Measurements from ENCODE around the gene SOST.

- TF ChIP-seq CTCF (IDR thresholded peaks at IDR 0.05; ENCODE audit: low read depth, low read length) = no peak
- no peak for TF ChIP-seq MYC (IDR thresholded peaks at IDR 0.05; ENCODE audit: low read depth, low read length)
Measured at GRCh38 chr17:43753493-43754129, 5.0 kb downstream of the SOST start.

Data from NB4 (cell line).